BJ (cell line): ENCODE results near the gene PPP3CA. TPM values are rescaled to one million over a fixed set of nuclear protein-coding genes. Genes with fewer than 3 reads are reported as not detected.

Experiments used
- CTCF ChIA-PET: fragments of 350-600 bp; formaldehyde crosslinking; extraction: SDS; loops from one replicate; lab custom pipeline; 2021; ENCODE audit warnings: antibody characterized with exemption, inconsistent platforms; lab: Yijun Ruan, JAX
- POLR2A ChIA-PET: fragments of 300-600 bp; sonication (Branson Sonifier 250); formaldehyde crosslinking; extraction: SDS; loops from one replicate; lab custom pipeline; 2021; ENCODE audit warnings: antibody characterized with exemption; lab: Charles Lee
- DNase-seq: peaks from one replicate; pipeline ENCODE4 v3.0.0-alpha.2; 2011; ENCODE audit warnings: low read depth
- H3K27me3 ChIP-seq: 2 replicates; pipeline ENCODE4 v1.6.0; 2011; ENCODE audit warnings: low read length; ENCODE audit not compliant: control insufficient read depth, insufficient read depth
- H3K36me3 ChIP-seq: 2 replicates; pipeline ENCODE4 v1.5.1; 2011; ENCODE audit warnings: low read length; ENCODE audit not compliant: control insufficient read depth, insufficient read depth
- H3K4me3 ChIP-seq: 2 replicates; pipeline ENCODE4 v1.5.1; 2011; ENCODE audit warnings: low read depth, mild to moderate bottlenecking, control low read depth, low read length
- CTCF ChIP-seq: IDR thresholded peaks from 2 replicates; pipeline ENCODE4 v1.5.1; 2011; ENCODE audit warnings: low read depth, mild to moderate bottlenecking, control low read depth, inconsistent platforms, low read length, moderate library complexity; ENCODE audit not compliant: insufficient read depth
- polyA plus RNA-seq: library from polyadenylated mRNA; depleted of rRNA; stranded (reverse); fragments of >200 nt; gene quantifications from 2 replicates; pipeline ENCODE4 v1.2.3, GENCODE V29; 2011

Gene PPP3CA
- polyA plus RNA-seq, 1 experiment, result 10.6 TPM

GRCh38 chr4:101086801-101087586, 260.3 kb downstream of the PPP3CA start:
- ChIA-PET POLR2A (no interaction called here), CTCF (interaction anchor here (0.9 kb wide), 1 partner anchor 15 kb away, joined by 3 read pairs; no protein-coding TSS in a partner anchor)
- no peaks in the 10 kb centered on the region for H3K27me3 ChIP-seq
- no peak overlapping the region for H3K4me3 ChIP-seq
- no peak; the same call in 1 of the 2 replicates for TF ChIP-seq CTCF
- H3K36me3 ChIP-seq, result peaks cover 2% of the 10 kb centered on the region
- no peak for DNase-seq

- ChIA-PET POLR2A (no interaction called here), CTCF (no interaction called here)
- Histone ChIP-seq H3K36me3 (peaks cover 3% of the 10 kb centered on the region; the same call in 1 of the 2 replicates), H3K4me3 (no peak overlapping the region), H3K27me3 (no peaks in the 10 kb centered on the region)
- DNase-seq, result no peak
- TF ChIP-seq CTCF, result no peak
These were observed 264.2 kb downstream of the PPP3CA start for GRCh38 chr4:101083131-101083530.

GRCh38 chr4:101081695-101082369, 265.5 kb downstream of the PPP3CA start:
- no peak for TF ChIP-seq CTCF
- CTCF ChIA-PET, result interaction anchor here (0.5 kb wide), 1 partner anchor 17 kb away, joined by 3 read pairs; no protein-coding TSS in a partner anchor
- Histone ChIP-seq H3K27me3 (no peaks in the 10 kb centered on the region), H3K4me3 (no peak overlapping the region), H3K36me3 (peaks cover 3% of the 10 kb centered on the region; the same call in 1 of the 2 replicates)
- no peak for DNase-seq
- POLR2A ChIA-PET, result no interaction called here

- peaks cover 3% of the 10 kb centered on the region; the same call in 1 of the 2 replicates for H3K36me3 ChIP-seq
- POLR2A ChIA-PET, result no interaction called here
- no peak for TF ChIP-seq CTCF
- H3K4me3 ChIP-seq, result no peak overlapping the region
- H3K27me3 ChIP-seq, result no peaks in the 10 kb centered on the region
- CTCF ChIA-PET, result interaction anchor here (0.5 kb wide), 1 partner anchor 18 kb away, joined by 3 read pairs; no protein-coding TSS in a partner anchor
- DNase-seq, result no peak
These were observed 266.2 kb downstream of the PPP3CA start for GRCh38 chr4:101081166-101081565.

- Histone ChIP-seq H3K36me3 (peaks cover 4% of the 10 kb centered on the region; the same call in 1 of the 2 replicates), H3K27me3 (no peaks in the 10 kb centered on the region), H3K4me3 (no peak overlapping the region)
- ChIA-PET CTCF (no interaction called here), POLR2A (no interaction called here)
- no peak for DNase-seq
- no peak for TF ChIP-seq CTCF
These were observed 268.4 kb downstream of the PPP3CA start for GRCh38 chr4:101078950-101079349.
